NCI-H510A (cell line): ENCODE results near the gene ZNF253.
"Not testable (repeated sequence)": the region's sequence is repeated elsewhere in the genome, so short reads cannot be mapped to it uniquely, and the experiment has no call there.

ENCODE experiments used
- DNase-seq: peaks from one replicate; lab custom pipeline; 2025; lab: John Stamatoyannopoulos, UW

Gene ZNF253

DNA sequence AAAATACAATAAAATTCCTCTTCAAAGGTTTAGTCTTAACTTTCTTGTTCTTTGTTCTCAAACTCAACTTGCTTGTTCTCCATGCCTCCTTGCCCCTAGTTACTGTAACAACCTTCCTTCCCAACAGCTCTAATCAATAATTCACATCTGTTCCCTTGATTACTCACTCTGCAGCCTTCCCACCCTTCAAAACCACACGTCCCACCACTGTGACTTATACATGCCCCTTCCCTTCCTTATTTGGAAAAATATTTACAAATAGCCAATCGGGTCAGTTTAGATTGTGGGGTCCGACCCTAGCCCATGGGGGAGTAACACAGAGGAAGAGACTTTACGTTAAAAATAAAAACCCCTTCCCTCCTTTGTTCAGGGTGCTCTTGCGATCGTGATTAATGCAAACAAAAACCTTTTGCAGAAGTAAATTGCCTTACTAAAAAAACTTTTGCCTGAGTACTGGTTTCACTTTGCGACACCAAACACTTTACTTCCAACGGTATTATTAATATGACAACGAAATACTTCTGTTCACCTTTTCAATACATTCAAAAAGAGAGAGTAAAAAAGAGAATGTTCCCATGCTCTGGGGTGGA lies 34.6 kb downstream of the ZNF253 start:
- DNase-seq: no peak

DNA sequence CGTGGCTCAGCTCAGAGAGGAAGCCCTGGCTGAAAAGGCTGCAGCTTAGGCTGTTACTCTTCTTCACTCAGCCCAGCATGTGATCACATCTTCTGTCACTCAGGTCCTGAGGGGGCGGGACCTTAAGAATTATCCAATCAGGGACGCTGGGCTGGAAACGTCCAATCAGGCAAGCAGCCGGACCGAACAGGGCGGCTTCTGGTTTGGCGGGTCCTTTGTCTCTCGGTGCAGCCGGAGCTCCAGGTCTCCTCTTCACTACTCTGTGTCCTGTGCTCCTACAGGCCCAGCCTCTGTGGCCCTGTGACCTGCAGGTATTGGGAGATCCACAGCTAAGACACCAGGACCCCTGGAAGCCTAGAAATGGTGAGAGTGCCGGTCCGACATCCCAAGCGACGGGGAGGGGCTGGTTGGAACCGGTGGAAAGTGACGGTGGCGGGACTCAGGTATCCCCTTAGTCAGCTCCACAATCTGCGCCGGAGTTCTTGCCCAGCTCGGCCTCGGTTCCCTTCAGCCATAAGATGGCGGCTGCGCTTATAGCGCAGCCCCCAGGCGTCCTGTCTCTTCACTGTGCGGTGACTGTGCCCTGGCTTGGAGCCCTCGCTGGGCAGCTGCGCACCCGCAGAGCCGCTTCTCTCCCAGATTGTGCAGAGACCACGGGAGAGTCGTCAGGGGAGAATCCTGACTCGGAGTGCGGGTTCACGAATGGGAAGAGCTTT lies 35.2 kb downstream of the ZNF253 start, which contains the start of gene ZNF93:
ZNF93 (plus strand) TSS at position 218 of the 716 bp plus-strand sequence; CDS start at position 361, 143 bp downstream.
- DNase-seq: peak; percentile 91

DNA sequence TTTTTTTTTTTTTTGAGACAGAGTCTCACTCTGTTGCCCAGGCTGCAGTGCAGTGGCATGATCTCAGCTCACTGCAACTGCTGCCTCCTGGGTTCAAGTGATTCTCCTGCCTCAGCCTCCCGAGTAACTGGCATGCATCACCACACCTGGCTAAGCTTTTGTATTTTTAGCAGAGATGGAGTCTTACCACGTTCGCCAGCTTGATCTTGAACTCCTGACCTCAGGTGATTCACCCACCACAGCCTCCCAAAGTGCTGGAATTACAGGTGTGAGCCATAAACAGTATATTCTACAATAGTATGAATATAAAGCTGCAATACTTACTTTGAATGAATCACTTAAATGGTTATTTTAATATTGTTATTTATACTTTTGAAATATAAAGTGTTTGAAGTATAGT lies 41.9 kb downstream of the ZNF253 start:
- not testable (repeated sequence) for DNase-seq

DNA sequence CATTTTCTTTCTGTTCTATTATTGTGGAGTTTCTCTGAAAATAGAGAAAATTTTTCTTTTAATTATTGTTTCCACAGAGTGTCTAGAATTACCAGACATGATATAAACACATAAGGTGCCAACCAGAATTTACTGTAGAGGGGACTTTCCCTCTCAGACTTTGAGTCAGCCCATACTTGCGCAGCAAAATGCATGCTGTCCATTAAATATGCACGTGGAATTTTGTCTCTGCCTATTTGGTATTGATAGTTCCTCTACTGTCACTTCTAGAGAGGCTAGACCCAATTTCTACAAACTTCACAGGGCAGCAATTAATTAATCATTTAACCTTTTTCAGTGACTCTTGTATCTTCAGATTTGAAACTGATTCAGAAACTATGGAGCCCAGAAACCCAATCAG lies 44.0 kb downstream of the ZNF253 start:
- no peak for DNase-seq

DNA sequence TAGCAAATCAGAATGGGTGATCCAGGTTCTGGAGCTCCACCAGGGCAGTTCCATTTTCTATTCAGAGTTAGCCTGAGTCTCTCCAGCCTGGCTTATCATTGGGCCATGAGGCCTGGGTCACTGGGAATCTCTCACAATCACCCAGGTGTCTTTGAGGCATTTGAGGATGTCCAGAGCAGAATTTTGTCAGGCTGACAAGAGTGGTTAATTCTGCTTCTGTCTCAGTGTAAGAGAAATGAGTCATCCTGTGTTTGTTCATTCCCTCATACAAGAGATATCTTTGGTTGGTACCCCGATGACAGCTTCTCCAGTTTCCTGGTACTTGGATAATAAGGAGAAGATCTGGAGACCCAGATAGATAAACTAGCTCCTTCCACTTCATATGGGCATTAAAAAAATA lies 45.5 kb downstream of the ZNF253 start:
- DNase-seq: no peak

DNA sequence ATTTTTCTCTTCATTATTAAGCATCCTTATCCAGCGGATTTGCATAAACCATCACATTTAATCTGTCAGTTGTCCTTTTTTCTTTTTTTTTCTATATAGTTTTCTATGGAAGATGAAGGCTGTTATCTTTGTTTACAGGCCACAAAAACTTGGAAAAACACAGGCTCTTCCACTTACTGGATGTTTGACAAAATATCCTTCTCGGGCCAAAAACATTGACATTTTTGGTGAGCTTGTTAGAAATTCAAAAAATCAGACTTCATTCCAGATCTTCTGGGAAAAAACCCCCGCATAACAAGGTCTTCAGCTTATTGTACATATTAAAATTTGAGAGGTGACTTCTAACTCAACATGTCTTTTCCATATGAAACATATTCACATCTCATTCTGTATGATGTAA lies 48.9 kb downstream of the ZNF253 start:
- DNase-seq: no peak

DNA sequence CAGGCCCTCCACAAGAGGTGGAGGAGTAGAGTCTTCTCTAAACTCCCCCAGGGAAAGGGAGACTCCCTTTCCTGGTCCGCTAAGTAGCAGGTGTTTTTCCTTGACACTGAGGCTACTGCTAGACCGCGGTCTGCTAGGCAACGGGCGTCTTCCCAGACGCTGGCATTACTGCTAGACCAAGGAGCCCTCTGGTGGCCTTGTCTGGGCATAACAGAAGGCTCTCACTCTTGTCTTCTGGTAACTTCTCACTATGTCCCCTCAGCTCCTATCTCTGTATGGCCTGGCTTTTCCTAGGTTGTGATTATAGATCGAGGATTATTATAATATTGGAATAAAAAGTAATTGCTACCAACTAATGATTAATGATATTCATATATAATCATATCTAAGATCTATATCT lies 64.7 kb downstream of the ZNF253 start:
- DNase-seq: not testable (repeated sequence)

DNA sequence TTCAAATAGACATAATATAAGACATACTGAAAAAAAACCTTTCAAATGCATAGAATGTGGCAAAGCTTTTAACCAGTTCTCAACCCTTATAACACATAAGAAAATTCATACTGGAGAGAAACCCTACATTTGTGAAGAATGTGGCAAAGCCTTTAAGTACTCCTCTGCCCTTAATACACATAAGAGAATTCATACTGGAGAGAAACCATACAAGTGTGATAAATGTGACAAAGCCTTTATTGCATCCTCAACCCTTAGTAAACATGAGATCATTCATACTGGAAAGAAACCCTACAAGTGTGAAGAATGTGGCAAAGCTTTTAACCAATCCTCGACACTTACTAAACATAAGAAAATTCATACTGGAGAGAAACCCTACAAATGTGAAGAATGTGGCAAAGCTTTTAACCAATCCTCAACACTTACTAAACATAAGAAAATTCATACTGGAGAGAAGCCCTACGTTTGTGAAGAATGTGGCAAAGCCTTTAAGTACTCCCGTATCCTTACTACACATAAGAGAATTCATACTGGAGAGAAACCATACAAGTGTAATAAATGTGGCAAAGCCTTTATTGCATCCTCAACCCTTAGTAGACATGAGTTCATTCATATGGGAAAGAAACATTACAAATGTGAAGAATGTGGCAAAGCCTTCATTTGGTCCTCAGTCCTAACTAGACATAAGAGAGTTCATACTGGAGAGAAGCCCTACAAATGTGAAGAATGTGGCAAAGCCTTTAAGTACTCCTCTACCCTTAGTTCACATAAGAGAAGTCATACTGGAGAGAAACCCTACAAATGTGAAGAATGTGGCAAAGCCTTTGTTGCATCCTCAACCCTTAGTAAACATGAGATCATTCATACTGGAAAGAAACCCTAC lies 68.0 kb downstream of the ZNF253 start:
- DNase-seq: not testable (repeated sequence)

DNA sequence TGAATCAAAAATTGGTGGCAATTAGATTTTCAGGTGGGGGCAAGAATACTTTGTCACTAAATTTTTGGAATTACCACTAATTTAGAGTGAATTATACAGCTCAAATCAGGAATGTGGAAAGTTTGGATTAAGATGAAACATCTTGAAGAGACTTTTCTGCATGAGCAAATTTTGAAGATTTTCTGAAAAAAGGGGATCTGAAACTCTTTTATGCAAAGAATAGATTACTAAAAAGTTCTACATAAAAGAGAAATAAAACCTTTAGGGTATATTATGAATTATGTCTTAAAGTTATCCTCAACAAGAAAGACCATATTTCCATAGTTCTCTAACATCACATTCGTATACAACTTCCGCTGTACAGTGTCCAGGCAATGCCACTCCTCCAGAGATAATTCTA lies 71.7 kb downstream of the ZNF253 start:
- DNase-seq: no peak

DNA sequence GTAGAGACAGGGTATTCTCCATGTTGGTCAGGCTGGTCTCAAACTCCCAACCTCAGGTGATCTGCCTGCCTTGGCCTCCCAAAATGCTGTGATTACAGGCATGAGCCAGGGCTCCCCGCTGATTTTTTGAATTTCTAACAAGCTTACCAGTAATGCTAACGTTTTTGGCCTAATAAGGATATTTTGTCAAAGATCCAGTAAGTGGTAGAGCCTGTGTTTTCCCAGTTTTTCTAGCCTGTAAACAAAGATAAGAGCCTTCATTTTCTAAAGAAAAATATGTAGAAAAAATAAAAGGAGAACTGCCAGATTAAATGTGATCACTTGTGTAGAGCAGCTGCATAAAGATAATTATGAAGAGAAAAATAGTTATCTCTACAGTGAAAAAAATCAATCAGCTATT lies 72.8 kb downstream of the ZNF253 start:
- no peak for DNase-seq

DNA sequence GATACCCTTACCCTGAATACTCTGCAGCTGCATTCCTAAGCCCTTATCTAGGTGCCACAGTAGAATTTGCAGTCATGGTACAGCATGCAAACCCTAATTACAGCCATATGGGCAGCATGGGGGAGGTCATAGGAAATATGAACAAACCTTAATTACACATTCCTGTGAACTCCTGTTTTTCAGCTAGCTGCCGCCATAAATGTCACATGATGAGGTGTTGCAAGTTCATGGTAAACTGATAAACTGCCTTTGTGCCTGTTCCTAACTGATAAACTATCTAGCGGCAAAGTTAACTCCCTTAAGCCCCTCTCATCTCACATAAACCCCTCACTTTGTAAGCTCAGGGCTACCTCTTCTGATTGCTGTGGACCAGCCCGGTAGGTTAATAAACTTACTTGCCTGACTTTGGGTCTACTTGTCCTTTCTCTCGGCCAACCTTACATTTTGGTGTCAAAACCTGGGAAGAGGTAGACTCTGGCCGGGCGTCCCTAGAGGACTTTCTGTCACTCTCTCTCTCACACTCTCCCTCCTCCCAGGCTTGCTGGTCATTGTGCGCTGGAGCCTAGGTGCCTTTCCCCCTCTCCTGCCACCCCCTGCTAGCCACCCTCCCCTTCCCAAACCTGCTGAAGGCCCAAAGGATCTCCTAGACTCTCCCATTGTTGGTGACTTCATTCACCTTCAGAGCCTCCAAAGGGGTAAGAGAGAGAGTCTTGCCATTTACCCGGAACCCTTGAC lies 78.3 kb downstream of the ZNF253 start:
- DNase-seq: no peak
